Measurements from ENCODE around the gene HNRNPU.

Gene HNRNPU

GRCh38 chr1:244866355-244866754, 2.0 kb upstream of the HNRNPU start:
- ChIA-PET POLR2A (interaction anchor here (1.0 to 1.8 kb wide), 2 partner anchors 9 to 105 kb away, joined by 4 to 5 read pairs; no protein-coding TSS in a partner anchor), CTCF (interaction anchor here (6.6 kb wide), 1 partner anchor 176 kb away, joined by 38 read pairs; no protein-coding TSS in a partner anchor)
- Histone ChIP-seq H3K4me1 (ENCODE audit: control insufficient read depth, insufficient read depth, low read length) (peaks cover 5% of the 10 kb centered on the region), H3K4me3 (ENCODE audit: low read depth, low read length) (no peak overlapping the region), H3K27ac (ENCODE audit: extremely low read depth, low read depth, low read length) (no peak overlapping the region; the same call in 1 of the 2 replicates), H3K36me3 (ENCODE audit: control insufficient read depth in 2 of 2, insufficient read depth in 1 of 2, low read length in 2 of 2) (peaks cover 4 to 18% of the 10 kb centered on the region in 2 experiments; a peak in 2 of 3 replicates), H3K9me3 (ENCODE audit: control insufficient read depth, insufficient read depth, low read depth, low read length) (no peaks in the 10 kb centered on the region)
- TF ChIP-seq ZNF132 (tag by site-specific recombination; IDR thresholded peaks at IDR 0.05; ENCODE audit: borderline replicate concordance) = no peak
- no peak for TF ChIP-seq ZNF19 (tag by site-specific recombination; IDR thresholded peaks at IDR 0.05; ENCODE audit: low read depth)
- no peak for TF ChIP-seq ZNF830 (tag by site-specific recombination; IDR thresholded peaks at IDR 0.05; ENCODE audit: low read depth)
- TF ChIP-seq ZNF549 (tag by site-specific recombination; IDR thresholded peaks at IDR 0.05) = no peak
- peak; percentile 63 for TF ChIP-seq ZNF335 (tag by site-specific recombination; conservative IDR thresholded peaks at IDR 0.05)
- TF ChIP-seq ZBTB17 (tag by site-specific recombination; IDR thresholded peaks at IDR 0.05) = peak; percentile 52; the same call in 1 of the 2 replicates
- no peak for TF ChIP-seq ZNF274 (IDR thresholded peaks at IDR 0.05; ENCODE audit: low read length)
- no peak for TF ChIP-seq ZNF274 (tag by site-specific recombination; IDR thresholded peaks at IDR 0.05; ENCODE audit: borderline replicate concordance)
- TF ChIP-seq PRDM2 (tag by site-specific recombination; IDR thresholded peaks at IDR 0.05; ENCODE audit: borderline replicate concordance) = no peak
- 0 out of 2 replicates have a peak, but pooled peaks have one; percentile 13 for TF ChIP-seq REST (tag by site-specific recombination; IDR thresholded peaks at IDR 0.05)
- TF ChIP-seq ZNF837 (tag by site-specific recombination; IDR thresholded peaks at IDR 0.05) = no peak
- TF ChIP-seq ZNF623 (tag by site-specific recombination; IDR thresholded peaks at IDR 0.05) = no peak
- TF ChIP-seq ZNF626 (tag by site-specific recombination; IDR thresholded peaks at IDR 0.05) = no peak
- no peak for TF ChIP-seq ZBTB10 (tag by site-specific recombination; IDR thresholded peaks at IDR 0.05)
- 0 out of 2 replicates have a peak, but pooled peaks have one; percentile 50 for TF ChIP-seq SCRT2 (tag by site-specific recombination; IDR thresholded peaks at IDR 0.05)
- TF ChIP-seq ZNF704 (tag by site-specific recombination; IDR thresholded peaks at IDR 0.05) = no peak
- no peak for TF ChIP-seq ZNF777 (tag by site-specific recombination; IDR thresholded peaks at IDR 0.05; ENCODE audit: borderline replicate concordance)
- no peak for TF ChIP-seq PATZ1 (tag by site-specific recombination; IDR thresholded peaks at IDR 0.05)
